Skin epidermis (tissue), 12 donors: ENCODE data around the gene NOTUM.

Experiments used
- H3K27ac ChIP-seq, 21 experiments: fragments of 200-600 bp; sonication (generic) in 11 of 21; one replicate each; pipeline ENCODE4 v1.5.0; 2020; ENCODE audit warnings: mild to moderate bottlenecking in 3 of 21, inconsistent platforms in 2 of 21, moderate library complexity in 2 of 21
- H3K4me3 ChIP-seq, 7 experiments: fragments of 200-600 bp; sonication (generic) in 2 of 7; one replicate each; pipeline ENCODE4 v1.5.0; 2020; ENCODE audit warnings: inconsistent platforms in 2 of 7, mild to moderate bottlenecking in 2 of 7, moderate library complexity in 1 of 7

NOTUM gene

GRCh38 chr17:81904600-81905423 lies 56.2 kb downstream of the NOTUM start:
- no peak overlapping the region for H3K27ac ChIP-seq
- no peak overlapping the region for H3K4me3 ChIP-seq

- no peak overlapping the region for H3K27ac ChIP-seq
- H3K4me3 ChIP-seq: no peak overlapping the region
Measured at GRCh38 chr17:81903896-81904599, 56.9 kb downstream of the NOTUM start.

- Histone ChIP-seq H3K27ac (no peak overlapping the region), H3K4me3 (no peak overlapping the region)
Measured at GRCh38 chr17:81903415-81903831, 57.6 kb downstream of the NOTUM start.

GRCh38 chr17:81902653-81903414 lies 58.2 kb downstream of the NOTUM start:
- H3K4me3 ChIP-seq: peak overlapping the region in 5 of 7 experiments; percentile 11 to 44 (median 30)
- peak overlapping the region in 3 of 21 experiments; percentile 14 to 21 (median 17) for H3K27ac ChIP-seq
